T-helper 22 cell (primary cell): ENCODE measurements around the gene DOK6.

ENCODE experiments used
- DNase-seq: peaks from one replicate; pipeline ENCODE4 v3.0.0-alpha.2; 2020; ENCODE audit warnings: low read depth

Gene DOK6

GRCh38 chr18:69689121-69689759 lies 288.6 kb downstream of the DOK6 start:
- DNase-seq, result no peak

- DNase-seq, result no peak
Measured at GRCh38 chr18:69691008-69691760, 290.5 kb downstream of the DOK6 start.

GRCh38 chr18:69697069-69697468 lies 296.4 kb downstream of the DOK6 start:
- no peak for DNase-seq

GRCh38 chr18:69697689-69698088 lies 297.0 kb downstream of the DOK6 start:
- DNase-seq, result no peak

- no peak for DNase-seq
Measured at GRCh38 chr18:69701305-69701704, 300.6 kb downstream of the DOK6 start.

- DNase-seq, result no peak
Measured at GRCh38 chr18:69703461-69703860, 302.8 kb downstream of the DOK6 start.

- DNase-seq, result no peak
Measured at GRCh38 chr18:69705987-69706386, 305.3 kb downstream of the DOK6 start.

- DNase-seq, result no peak
Measured at GRCh38 chr18:69708844-69709243, 308.2 kb downstream of the DOK6 start.

- no peak for DNase-seq
Measured at GRCh38 chr18:69715191-69715795, 314.6 kb downstream of the DOK6 start.

- no peak for DNase-seq
Measured at GRCh38 chr18:69717586-69717985, 316.9 kb downstream of the DOK6 start.

GRCh38 chr18:69718912-69719547 lies 318.3 kb downstream of the DOK6 start:
- no peak for DNase-seq

- no peak for DNase-seq
Measured at GRCh38 chr18:69720422-69720821, 319.7 kb downstream of the DOK6 start.

GRCh38 chr18:69723434-69723833 lies 322.7 kb downstream of the DOK6 start:
- DNase-seq, result no peak

GRCh38 chr18:69725009-69725408 lies 324.3 kb downstream of the DOK6 start:
- DNase-seq, result no peak

- no peak for DNase-seq
Measured at GRCh38 chr18:69725855-69726508, 325.3 kb downstream of the DOK6 start.

GRCh38 chr18:69727912-69728572 lies 327.4 kb downstream of the DOK6 start:
- no peak for DNase-seq

GRCh38 chr18:69730664-69731063 lies 330.0 kb downstream of the DOK6 start:
- DNase-seq, result no peak

- DNase-seq, result no peak
Measured at GRCh38 chr18:69734536-69734935, 333.8 kb downstream of the DOK6 start.

GRCh38 chr18:69736730-69737129 lies 336.0 kb downstream of the DOK6 start:
- DNase-seq, result no peak

- DNase-seq, result no peak
Measured at GRCh38 chr18:69737851-69738250, 337.2 kb downstream of the DOK6 start.

GRCh38 chr18:69747388-69747787 lies 346.7 kb downstream of the DOK6 start:
- DNase-seq, result no peak
